ENCODE results near the gene CDH3. TPM values are rescaled to one million over a fixed set of nuclear protein-coding genes. Genes with fewer than 3 reads are reported as not detected.

Gene CDH3
- total RNA-seq, 4 donors from 2014 or later: 36.8 to 192 (median 95.0) TPM

GRCh38 chr16:68608330-68608729 lies 36.8 kb upstream of the CDH3 start:
- TF ChIP-seq POLR2A (IDR thresholded peaks at IDR 0.05): no peak
- TF ChIP-seq, protein P1, sequence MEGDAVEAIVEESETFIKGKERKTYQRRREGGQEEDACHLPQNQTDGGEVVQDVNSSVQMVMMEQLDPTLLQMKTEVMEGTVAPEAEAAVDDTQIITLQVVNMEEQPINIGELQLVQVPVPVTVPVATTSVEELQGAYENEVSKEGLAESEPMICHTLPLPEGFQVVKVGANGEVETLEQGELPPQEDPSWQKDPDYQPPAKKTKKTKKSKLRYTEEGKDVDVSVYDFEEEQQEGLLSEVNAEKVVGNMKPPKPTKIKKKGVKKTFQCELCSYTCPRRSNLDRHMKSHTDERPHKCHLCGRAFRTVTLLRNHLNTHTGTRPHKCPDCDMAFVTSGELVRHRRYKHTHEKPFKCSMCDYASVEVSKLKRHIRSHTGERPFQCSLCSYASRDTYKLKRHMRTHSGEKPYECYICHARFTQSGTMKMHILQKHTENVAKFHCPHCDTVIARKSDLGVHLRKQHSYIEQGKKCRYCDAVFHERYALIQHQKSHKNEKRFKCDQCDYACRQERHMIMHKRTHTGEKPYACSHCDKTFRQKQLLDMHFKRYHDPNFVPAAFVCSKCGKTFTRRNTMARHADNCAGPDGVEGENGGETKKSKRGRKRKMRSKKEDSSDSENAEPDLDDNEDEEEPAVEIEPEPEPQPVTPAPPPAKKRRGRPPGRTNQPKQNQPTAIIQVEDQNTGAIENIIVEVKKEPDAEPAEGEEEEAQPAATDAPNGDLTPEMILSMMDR (IDR thresholded peaks at IDR 0.05): no peak
- Histone ChIP-seq H3K27me3 (no peaks in the 10 kb centered on the region), H3K36me3 (no peaks in the 10 kb centered on the region), H3K27ac (no peak overlapping the region), H3K4me3 (no peak overlapping the region), H3K9me3 (peaks cover 0 to 2% (median 0%) of the 10 kb centered on the region in 3 donors), H3K4me1 (no peaks in the 10 kb centered on the region)
- no peak for DNase-seq
- WGBS, 2 donors: 72 to 84% methylated on average over 2 of the region's 2 CpGs
- intact Hi-C loops (cut with DNase I): no loop called here

DNA sequence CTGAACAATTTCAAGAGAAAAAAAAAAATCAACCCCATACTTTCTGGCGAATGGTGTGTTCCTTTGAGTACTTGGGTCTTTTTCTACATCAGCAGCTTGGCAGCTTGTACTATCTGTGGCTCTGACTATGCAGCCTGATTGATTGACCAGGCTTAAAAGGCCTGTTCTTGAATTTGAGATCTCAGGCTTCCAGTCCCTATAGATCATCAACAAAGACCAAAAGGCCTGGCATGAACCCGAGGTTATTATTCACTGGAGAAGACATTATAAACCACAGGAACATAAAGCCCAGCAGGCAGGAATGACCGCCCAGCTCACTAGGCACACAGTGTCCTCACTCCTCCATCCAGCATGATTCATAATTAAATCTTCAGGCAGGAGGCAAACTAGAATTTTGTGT lies 32.1 kb upstream of the CDH3 start:
- 73 to 81% methylated on average over 3 of the region's 3 CpGs for whole genome bisulfite sequencing, 2 donors
- no peaks in the 10 kb centered on the region for H3K27me3 ChIP-seq
- intact Hi-C loops (cut with DNase I): no loop called here
- TF ChIP-seq, protein P1 (IDR thresholded peaks at IDR 0.05): no peak
- TF ChIP-seq POLR2A (IDR thresholded peaks at IDR 0.05): no peak
- H3K9me3 ChIP-seq: peaks cover 0 to 15% (median 10%) of the 10 kb centered on the region in 3 donors
- no peak for DNase-seq
- H3K36me3 ChIP-seq: no peaks in the 10 kb centered on the region
- no peak overlapping the region for H3K27ac ChIP-seq
- H3K4me3 ChIP-seq: no peak overlapping the region
- no peaks in the 10 kb centered on the region for H3K4me1 ChIP-seq

DNA sequence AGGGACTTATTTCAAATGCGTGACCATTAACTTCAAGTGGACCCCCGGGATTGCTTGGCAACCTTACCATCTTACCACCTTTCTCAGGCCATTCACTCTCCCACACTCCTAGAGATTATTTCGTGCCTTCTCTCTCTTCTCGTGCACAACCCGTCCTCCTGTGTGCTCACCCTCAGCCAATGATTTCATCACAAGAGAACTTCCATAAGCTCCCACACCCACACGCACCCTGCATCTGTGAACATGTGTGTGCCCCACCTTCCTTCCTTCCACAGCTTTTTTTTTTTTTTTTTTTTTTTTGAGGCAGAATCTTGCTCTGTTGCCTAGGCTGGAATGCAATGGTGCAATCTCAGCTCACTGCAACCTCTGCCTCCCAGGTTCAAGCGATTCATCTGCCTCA lies 27.4 kb upstream of the CDH3 start:
- Histone ChIP-seq H3K4me1 (no peaks in the 10 kb centered on the region), H3K36me3 (no peaks in the 10 kb centered on the region), H3K4me3 (no peak overlapping the region), H3K27me3 (no peaks in the 10 kb centered on the region), H3K9me3 (peaks cover 0 to 15% (median 10%) of the 10 kb centered on the region in 3 donors), H3K27ac (no peak overlapping the region)
- 75 to 80% methylated on average over 6 to 7 of the region's 7 CpGs for WGBS, 2 donors
- TF ChIP-seq POLR2A (IDR thresholded peaks at IDR 0.05): no peak
- TF ChIP-seq, protein P1 (IDR thresholded peaks at IDR 0.05): no peak
- DNase-seq: no peak
- intact Hi-C loops (cut with DNase I): no loop called here

DNA sequence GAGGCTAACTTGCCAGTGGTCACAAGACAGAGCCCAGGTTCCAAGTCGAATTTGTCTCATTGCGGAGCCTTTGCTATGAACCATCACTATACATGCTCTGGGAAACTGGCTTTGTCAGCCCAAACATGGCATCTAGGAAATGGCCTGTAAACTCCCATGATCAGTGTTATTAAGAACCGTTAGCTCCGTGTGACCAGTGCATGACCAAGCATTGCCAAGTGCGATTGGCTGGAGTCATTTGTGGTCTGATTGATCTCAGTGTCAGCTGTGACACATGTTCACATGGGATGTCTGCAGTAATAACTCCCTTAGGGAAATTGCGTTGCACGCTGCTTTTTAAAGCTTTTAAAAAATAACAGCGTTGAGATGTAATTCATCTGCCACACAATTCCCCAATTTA lies 18.6 kb upstream of the CDH3 start:
- intact Hi-C loops (cut with DNase I): no loop called here
- Histone ChIP-seq H3K4me3 (no peak overlapping the region), H3K36me3 (no peaks in the 10 kb centered on the region), H3K27ac (no peak overlapping the region), H3K9me3 (no peaks in the 10 kb centered on the region), H3K4me1 (no peaks in the 10 kb centered on the region), H3K27me3 (no peaks in the 10 kb centered on the region)
- no peak for DNase-seq
- WGBS, 2 donors: 78 to 85% methylated on average over 8 of the region's 8 CpGs
- TF ChIP-seq, protein P1 (IDR thresholded peaks at IDR 0.05): no peak
- TF ChIP-seq POLR2A (IDR thresholded peaks at IDR 0.05): no peak

GRCh38 chr16:68627951-68628425 lies 17.1 kb upstream of the CDH3 start:
- H3K9me3 ChIP-seq: no peaks in the 10 kb centered on the region
- TF ChIP-seq POLR2A (IDR thresholded peaks at IDR 0.05): no peak
- TF ChIP-seq, protein P1 (IDR thresholded peaks at IDR 0.05): no peak
- no peak overlapping the region for H3K27ac ChIP-seq
- H3K4me3 ChIP-seq: no peak overlapping the region
- no peak for DNase-seq
- intact Hi-C loops (cut with DNase I): no loop called here
- no peaks in the 10 kb centered on the region for H3K36me3 ChIP-seq
- 45 to 56% methylated on average over 4 to 5 of the region's 5 CpGs for WGBS, 2 donors
- H3K27me3 ChIP-seq: no peaks in the 10 kb centered on the region
- no peaks in the 10 kb centered on the region for H3K4me1 ChIP-seq

All from esophagus squamous epithelium (tissue), 5 donors.